HCT116 (cell line): ENCODE data around the gene FOXK2. TPM values are rescaled to one million over a fixed set of nuclear protein-coding genes. Genes with fewer than 3 reads are reported as not detected.

Source experiments
- ATAC-seq: fragments of 200-7000 bp; cut with Tn5 transposase; 2 replicates; pipeline ENCODE4 v1.9.1; 2020; ENCODE audit warnings: mild to moderate bottlenecking, moderate library complexity
- BruUV-seq: library from RNA; stranded (reverse); fragments of 400-500 nt; replicated peaks from 2 replicates; lab custom pipeline; 2021; lab: Mats Ljungman, UMichigan
- CTCF ChIA-PET: fragments of 300-600 bp; sonication (Branson Sonifier 250); formaldehyde crosslinking; loops from one replicate; lab custom pipeline; 2021; ENCODE audit warnings: antibody characterized with exemption; lab: Charles Lee
- POLR2A ChIA-PET: fragments of 300-600, 350-600 bp; sonication (Branson Sonifier 250); formaldehyde crosslinking; loops from one replicate; lab custom pipeline; 2021; ENCODE audit warnings: antibody characterized with exemption; lab: Charles Lee
- RAD21 ChIA-PET, 2 experiments: fragments of 300-600 bp; sonication (Branson Sonifier 250); formaldehyde crosslinking; loops; one replicate each; lab custom pipeline; 2023; ENCODE audit warnings: low total read pairs in 2 of 2; ENCODE audit not compliant: uncharacterized antibody in 2 of 2, unreplicated experiment in 2 of 2, low non-redundant PET in 1 of 2; lab: Charles Lee
- DNase-seq: peaks from one replicate; pipeline ENCODE4 v3.0.0-alpha.2; 2010; ENCODE audit warnings: low read depth, low spot score
- H2AFZ ChIP-seq: fragments of 200-600 bp; shearing (Covaris generic), sonication (generic); 2 replicates; pipeline ENCODE4 v1.6.1; 2017; ENCODE audit warnings: low read depth, mixed run types, mixed read lengths, antibody characterized with exemption, low read length; ENCODE audit not compliant: poor library complexity, severe bottlenecking
- H3K27ac ChIP-seq: 2 replicates; pipeline ENCODE4 v1.5.1; 2012; ENCODE audit warnings: low read depth, low read length
- H3K27me3 ChIP-seq: fragments of 200-600 bp; sonication (generic); 2 replicates; pipeline ENCODE4 v1.6.1; 2016; ENCODE audit warnings: mixed run types, low read length, mixed read lengths; ENCODE audit not compliant: insufficient read depth
- H3K36me3 ChIP-seq, 2 experiments: fragments of 200-500 bp in 1 of 2; fragments of 200-600 bp in 1 of 2; sonication (Bioruptor generic) in 1 of 2; sonication (generic) in 1 of 2; 2 replicates each; pipeline versions ENCODE4 v1.5.1 to v1.6.1; 2014 to 2016; ENCODE audit warnings: low read length in 2 of 2, inconsistent platforms in 1 of 2, mixed read lengths in 1 of 2, mixed run types in 1 of 2; ENCODE audit not compliant: insufficient read depth in 2 of 2, control insufficient read depth in 1 of 2
- H3K4me1 ChIP-seq, 2 experiments: fragments of 200-600 bp in 1 of 2; sonication (generic) in 1 of 2; 2 replicates each; pipeline versions ENCODE4 v1.5.1 to v1.6.1; 2012 to 2017; ENCODE audit warnings: low read length in 2 of 2, inconsistent platforms in 1 of 2, mild to moderate bottlenecking in 1 of 2, mixed read lengths in 1 of 2, mixed run types in 1 of 2, moderate library complexity in 1 of 2; ENCODE audit not compliant: insufficient read depth in 2 of 2, control insufficient read depth in 1 of 2
- H3K4me2 ChIP-seq: fragments of 200-600 bp; sonication (generic); 2 replicates; pipeline ENCODE4 v1.6.1; 2017; ENCODE audit warnings: mixed run types, low read length, mixed read lengths
- H3K4me3 ChIP-seq, 2 experiments: fragments of 200-600 bp in 1 of 2; sonication (generic) in 1 of 2; replicated peaks in 1 of 2; 2 replicates each; pipeline ENCODE4 v1.5.1; 2011 to 2016; ENCODE audit warnings: low read length in 2 of 2, control low read depth in 1 of 2, low read depth in 1 of 2, mild to moderate bottlenecking in 1 of 2, mixed read lengths in 1 of 2, mixed run types in 1 of 2
- H3K79me2 ChIP-seq: fragments of 200-600 bp; sonication (generic); 2 replicates; pipeline ENCODE4 v1.6.1; 2017; ENCODE audit warnings: mild to moderate bottlenecking, mixed run types, low read length, moderate library complexity, mixed read lengths; ENCODE audit not compliant: insufficient read depth
- H3K9ac ChIP-seq: fragments of 200-600 bp; sonication (generic); 2 replicates; pipeline ENCODE4 v1.6.1; 2016; ENCODE audit warnings: low read length, mixed read lengths
- H3K9me2 ChIP-seq: fragments of 200-600 bp; sonication (generic), shearing (Covaris generic); 2 replicates; pipeline ENCODE4 v1.6.1; 2017; ENCODE audit warnings: mixed run types, mild to moderate bottlenecking, moderate library complexity; ENCODE audit not compliant: insufficient read depth
- H3K9me3 ChIP-seq, 2 experiments: fragments of 200-500 bp in 1 of 2; fragments of 200-600 bp in 1 of 2; sonication (Bioruptor generic) in 1 of 2; sonication (generic) in 1 of 2; 2 replicates each; pipeline ENCODE4 v1.6.1; 2014 to 2017; ENCODE audit warnings: low read length in 2 of 2, mixed read lengths in 2 of 2, inconsistent platforms in 1 of 2, low read depth in 1 of 2, mild to moderate bottlenecking in 1 of 2, mixed run types in 1 of 2, moderate library complexity in 1 of 2; ENCODE audit not compliant: control insufficient read depth in 1 of 2, insufficient read depth in 1 of 2
- H4K20me1 ChIP-seq: fragments of 200-600 bp; sonication (generic), shearing (Covaris generic); 2 replicates; pipeline ENCODE4 v1.6.1; 2017; ENCODE audit warnings: mixed run types, mild to moderate bottlenecking, moderate library complexity; ENCODE audit not compliant: insufficient read depth
- CBX3 ChIP-seq: IDR thresholded peaks from 2 replicates; pipeline ENCODE4 v1.6.1; 2012; ENCODE audit warnings: low read depth
- CEBPB ChIP-seq: IDR thresholded peaks from 2 replicates; pipeline ENCODE4 v1.6.1; 2012; ENCODE audit warnings: low read depth
- EGR1 ChIP-seq: IDR thresholded peaks from 2 replicates; pipeline ENCODE4 v1.6.1; 2012; ENCODE audit warnings: low read depth
- JUND ChIP-seq: IDR thresholded peaks from 2 replicates; pipeline ENCODE4 v1.6.1; 2012
- POLR2A ChIP-seq: IDR thresholded peaks from 2 replicates; pipeline ENCODE4 v1.7.0; 2011; ENCODE audit warnings: borderline replicate concordance; ENCODE audit not compliant: insufficient read depth, insufficient read length; ENCODE audit errors: extremely low read depth
- POLR2AphosphoS5 ChIP-seq: IDR thresholded peaks from 2 replicates; pipeline ENCODE4 v1.6.1; 2011; ENCODE audit warnings: mild to moderate bottlenecking, low read depth, low read length, moderate library complexity
- SIN3A ChIP-seq: IDR thresholded peaks from 2 replicates; pipeline ENCODE4 v1.6.1; 2012; ENCODE audit warnings: low read depth
- SP1 ChIP-seq: IDR thresholded peaks from 2 replicates; pipeline ENCODE4 v1.6.1; 2012; ENCODE audit warnings: low read depth
- SRF ChIP-seq: IDR thresholded peaks from 2 replicates; pipeline ENCODE4 v1.6.1; 2012; ENCODE audit warnings: low read depth
- TCF7L2 ChIP-seq: IDR thresholded peaks from 2 replicates; pipeline ENCODE4 v1.7.0; 2011; ENCODE audit warnings: borderline replicate concordance, inconsistent platforms; ENCODE audit not compliant: insufficient read depth, insufficient read length; ENCODE audit errors: extremely low read depth
- ZNF274 ChIP-seq: fragments of 200-500 bp; sonication (Bioruptor generic); IDR thresholded peaks from 2 replicates; pipeline ENCODE4 v1.6.1; 2014; ENCODE audit warnings: mild to moderate bottlenecking, low read depth, low read length, inconsistent platforms
- intact Hi-C: fragments of 100-400 bp; cut with micrococcal nuclease; formaldehyde crosslinking; loops from 2 replicates; pipeline ENCODE4 v1.10.0; 2022
- total RNA-seq: library from RNA; stranded (reverse); gene quantifications from one replicate; pipeline ENCODE4 v1.2.1, GENCODE V29; 2021; ENCODE audit not compliant: unreplicated experiment
- TF ChIP-seq, protein P1 (sequence below): IDR thresholded peaks from 2 replicates; pipeline ENCODE4 v1.6.1; 2011; ENCODE audit warnings: mild to moderate bottlenecking, low read length, moderate library complexity; ENCODE audit not compliant: insufficient replicate concordance; ENCODE audit errors: extremely low read depth
- TF ChIP-seq, protein P2 (sequence below): IDR thresholded peaks from 2 replicates; pipeline ENCODE4 v1.6.1; 2012; ENCODE audit warnings: low read depth
- TF ChIP-seq, protein P3 (sequence below): IDR thresholded peaks from 2 replicates; pipeline ENCODE4 v1.6.1; 2012
- TF ChIP-seq, protein P4 (sequence below): IDR thresholded peaks from 2 replicates; pipeline ENCODE4 v1.6.1; 2012

FOXK2 gene
- total RNA-seq, 1 experiment from 2014 or later = 122 TPM

DNA sequence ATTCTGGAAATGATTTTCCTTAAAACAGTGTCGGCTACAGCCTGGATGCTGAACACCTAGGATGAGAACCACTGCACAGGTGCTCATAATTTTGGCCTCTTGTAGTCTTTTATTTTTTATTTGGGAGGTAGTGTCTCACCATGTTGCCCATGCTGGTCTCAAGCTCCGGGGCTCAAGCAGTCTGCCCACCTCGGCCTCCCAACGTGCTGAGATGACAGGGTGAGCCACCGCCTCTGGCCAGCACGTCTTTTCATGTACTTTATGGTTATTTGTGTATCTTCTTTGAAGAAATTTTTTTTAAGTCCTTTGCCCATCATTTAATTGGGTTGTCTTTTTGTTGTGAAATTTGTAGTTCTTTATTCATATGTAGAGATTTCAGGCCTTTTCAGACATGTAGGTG, 70.7 kb downstream of the FOXK2 start:
- Histone ChIP-seq H3K9me2 (no peaks in the 10 kb centered on the region), H3K4me1 (peaks cover 14 to 44% of the 10 kb centered on the region in 2 experiments), H3K9me3 (no peaks in the 10 kb centered on the region), H3K36me3 (peaks cover 24 to 34% of the 10 kb centered on the region in 2 experiments), H4K20me1 (peaks cover 11% of the 10 kb centered on the region; the same call in 1 of the 2 replicates), H3K4me3 (no peak overlapping the region), H3K4me2 (no peak overlapping the region), H2AFZ (no peak overlapping the region), H3K27me3 (no peaks in the 10 kb centered on the region), H3K27ac (0 out of 2 replicates have a peak overlapping the region, but pooled peaks have one; percentile 12), H3K79me2 (peaks cover 39% of the 10 kb centered on the region), H3K9ac (no peak overlapping the region)
- TF ChIP-seq SRF (no peak), SIN3A (no peak), EGR1 (no peak), ZNF274 (no peak), JUND (no peak), POLR2A (no peak), CBX3 (no peak), SP1 (no peak), CEBPB (no peak), TCF7L2 (no peak), POLR2AphosphoS5 (no peak)
- TF ChIP-seq, protein P1, sequence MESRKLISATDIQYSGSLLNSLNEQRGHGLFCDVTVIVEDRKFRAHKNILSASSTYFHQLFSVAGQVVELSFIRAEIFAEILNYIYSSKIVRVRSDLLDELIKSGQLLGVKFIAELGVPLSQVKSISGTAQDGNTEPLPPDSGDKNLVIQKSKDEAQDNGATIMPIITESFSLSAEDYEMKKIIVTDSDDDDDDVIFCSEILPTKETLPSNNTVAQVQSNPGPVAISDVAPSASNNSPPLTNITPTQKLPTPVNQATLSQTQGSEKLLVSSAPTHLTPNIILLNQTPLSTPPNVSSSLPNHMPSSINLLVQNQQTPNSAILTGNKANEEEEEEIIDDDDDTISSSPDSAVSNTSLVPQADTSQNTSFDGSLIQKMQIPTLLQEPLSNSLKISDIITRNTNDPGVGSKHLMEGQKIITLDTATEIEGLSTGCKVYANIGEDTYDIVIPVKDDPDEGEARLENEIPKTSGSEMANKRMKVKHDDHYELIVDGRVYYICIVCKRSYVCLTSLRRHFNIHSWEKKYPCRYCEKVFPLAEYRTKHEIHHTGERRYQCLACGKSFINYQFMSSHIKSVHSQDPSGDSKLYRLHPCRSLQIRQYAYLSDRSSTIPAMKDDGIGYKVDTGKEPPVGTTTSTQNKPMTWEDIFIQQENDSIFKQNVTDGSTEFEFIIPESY = no peak
- TF ChIP-seq, protein P2, sequence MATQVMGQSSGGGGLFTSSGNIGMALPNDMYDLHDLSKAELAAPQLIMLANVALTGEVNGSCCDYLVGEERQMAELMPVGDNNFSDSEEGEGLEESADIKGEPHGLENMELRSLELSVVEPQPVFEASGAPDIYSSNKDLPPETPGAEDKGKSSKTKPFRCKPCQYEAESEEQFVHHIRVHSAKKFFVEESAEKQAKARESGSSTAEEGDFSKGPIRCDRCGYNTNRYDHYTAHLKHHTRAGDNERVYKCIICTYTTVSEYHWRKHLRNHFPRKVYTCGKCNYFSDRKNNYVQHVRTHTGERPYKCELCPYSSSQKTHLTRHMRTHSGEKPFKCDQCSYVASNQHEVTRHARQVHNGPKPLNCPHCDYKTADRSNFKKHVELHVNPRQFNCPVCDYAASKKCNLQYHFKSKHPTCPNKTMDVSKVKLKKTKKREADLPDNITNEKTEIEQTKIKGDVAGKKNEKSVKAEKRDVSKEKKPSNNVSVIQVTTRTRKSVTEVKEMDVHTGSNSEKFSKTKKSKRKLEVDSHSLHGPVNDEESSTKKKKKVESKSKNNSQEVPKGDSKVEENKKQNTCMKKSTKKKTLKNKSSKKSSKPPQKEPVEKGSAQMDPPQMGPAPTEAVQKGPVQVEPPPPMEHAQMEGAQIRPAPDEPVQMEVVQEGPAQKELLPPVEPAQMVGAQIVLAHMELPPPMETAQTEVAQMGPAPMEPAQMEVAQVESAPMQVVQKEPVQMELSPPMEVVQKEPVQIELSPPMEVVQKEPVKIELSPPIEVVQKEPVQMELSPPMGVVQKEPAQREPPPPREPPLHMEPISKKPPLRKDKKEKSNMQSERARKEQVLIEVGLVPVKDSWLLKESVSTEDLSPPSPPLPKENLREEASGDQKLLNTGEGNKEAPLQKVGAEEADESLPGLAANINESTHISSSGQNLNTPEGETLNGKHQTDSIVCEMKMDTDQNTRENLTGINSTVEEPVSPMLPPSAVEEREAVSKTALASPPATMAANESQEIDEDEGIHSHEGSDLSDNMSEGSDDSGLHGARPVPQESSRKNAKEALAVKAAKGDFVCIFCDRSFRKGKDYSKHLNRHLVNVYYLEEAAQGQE = no peak
- TF ChIP-seq, protein P3, sequence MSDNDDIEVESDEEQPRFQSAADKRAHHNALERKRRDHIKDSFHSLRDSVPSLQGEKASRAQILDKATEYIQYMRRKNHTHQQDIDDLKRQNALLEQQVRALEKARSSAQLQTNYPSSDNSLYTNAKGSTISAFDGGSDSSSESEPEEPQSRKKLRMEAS = no peak
- TF ChIP-seq, protein P4, sequence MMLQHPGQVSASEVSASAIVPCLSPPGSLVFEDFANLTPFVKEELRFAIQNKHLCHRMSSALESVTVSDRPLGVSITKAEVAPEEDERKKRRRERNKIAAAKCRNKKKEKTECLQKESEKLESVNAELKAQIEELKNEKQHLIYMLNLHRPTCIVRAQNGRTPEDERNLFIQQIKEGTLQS = no peak
- DNase-seq = no peak
- RAD21 ChIA-PET = no interaction called here
- no TSS peak for BruUV-seq
- ATAC-seq = no peak
- POLR2A ChIA-PET = no interaction called here
- CTCF ChIA-PET = no interaction called here
- intact Hi-C loops = no loop called here
